ENCODE results near the gene FIGNL1. TPM values are rescaled to one million over a fixed set of nuclear protein-coding genes. Genes with fewer than 3 reads are reported as not detected.

FIGNL1 gene
- total RNA-seq, 1 experiment from 2014 or later, result 42.5 TPM

GRCh38 chr7:50426280-50427045 is 23.7 kb downstream of the FIGNL1 start:
- no peaks in the 10 kb centered on the region for H3K36me3 Mint-ChIP-seq (ENCODE audit: insufficient read depth, unreplicated experiment)
- intact Hi-C loops (cut with micrococcal nuclease; ENCODE audit: unreplicated experiment), result no loop called here
- H3K4me1 Mint-ChIP-seq (ENCODE audit: low read depth, unreplicated experiment), result peaks cover 9% of the 10 kb centered on the region
- H3K9me3 Mint-ChIP-seq (ENCODE audit: low read depth, unreplicated experiment), result no peaks in the 10 kb centered on the region
- CTCF ChIA-PET, result interaction anchor here (0.7 to 1.7 kb wide), 3 partner anchors 10 to 23 kb away, joined by 3 to 6 read pairs (median 4); partner anchors contain the start of gene FIGNL1
- TF ChIP-seq CTCF (IDR thresholded peaks at IDR 0.05; ENCODE audit: unreplicated experiment), result no peak
- no peak for DNase-seq
- H3K4me3 Mint-ChIP-seq (ENCODE audit: low read depth, unreplicated experiment), result no peak overlapping the region
- peaks cover 7% of the 10 kb centered on the region for H3K27me3 Mint-ChIP-seq (ENCODE audit: unreplicated experiment)
- no TSS peak for BruUV-seq (replicated peaks)
- H3K27ac Mint-ChIP-seq (ENCODE audit: unreplicated experiment), result no peak overlapping the region

GRCh38 chr7:50425318-50425717 is 24.8 kb downstream of the FIGNL1 start:
- CTCF ChIA-PET, result interaction anchor here (1.6 kb wide), 1 partner anchor 24 kb away, joined by 6 read pairs; the partner anchor contains the start of gene FIGNL1
- TF ChIP-seq CTCF (IDR thresholded peaks at IDR 0.05; ENCODE audit: unreplicated experiment), result no peak
- intact Hi-C loops (cut with micrococcal nuclease; ENCODE audit: unreplicated experiment), result no loop called here
- Mint-ChIP-seq H3K36me3 (ENCODE audit: insufficient read depth, unreplicated experiment) (no peaks in the 10 kb centered on the region), H3K27me3 (ENCODE audit: unreplicated experiment) (peaks cover 7% of the 10 kb centered on the region), H3K9me3 (ENCODE audit: low read depth, unreplicated experiment) (no peaks in the 10 kb centered on the region), H3K4me3 (ENCODE audit: low read depth, unreplicated experiment) (no peak overlapping the region), H3K4me1 (ENCODE audit: low read depth, unreplicated experiment) (peaks cover 9% of the 10 kb centered on the region), H3K27ac (ENCODE audit: unreplicated experiment) (no peak overlapping the region)
- no TSS peak for BruUV-seq (replicated peaks)
- DNase-seq, result no peak

- H3K4me1 Mint-ChIP-seq (ENCODE audit: low read depth, unreplicated experiment), result peaks cover 9% of the 10 kb centered on the region
- CTCF ChIA-PET, result interaction anchor here (1.3 kb wide), 1 partner anchor 739 kb away, joined by 3 read pairs; no protein-coding TSS in a partner anchor
- peaks cover 7% of the 10 kb centered on the region for H3K27me3 Mint-ChIP-seq (ENCODE audit: unreplicated experiment)
- H3K9me3 Mint-ChIP-seq (ENCODE audit: low read depth, unreplicated experiment), result no peaks in the 10 kb centered on the region
- H3K4me3 Mint-ChIP-seq (ENCODE audit: low read depth, unreplicated experiment), result no peak overlapping the region
- H3K27ac Mint-ChIP-seq (ENCODE audit: unreplicated experiment), result no peak overlapping the region
- no peaks in the 10 kb centered on the region for H3K36me3 Mint-ChIP-seq (ENCODE audit: insufficient read depth, unreplicated experiment)
- no peak for TF ChIP-seq CTCF (IDR thresholded peaks at IDR 0.05; ENCODE audit: unreplicated experiment)
- intact Hi-C loops (cut with micrococcal nuclease; ENCODE audit: unreplicated experiment), result no loop called here
- BruUV-seq (replicated peaks), result no TSS peak
- DNase-seq, result no peak
Measured at GRCh38 chr7:50423860-50424259, 26.3 kb downstream of the FIGNL1 start.

- BruUV-seq (replicated peaks), result no TSS peak
- intact Hi-C loops (cut with micrococcal nuclease; ENCODE audit: unreplicated experiment), result no loop called here
- no peak overlapping the region for H3K27ac Mint-ChIP-seq (ENCODE audit: unreplicated experiment)
Measured at GRCh38 chr7:50422858-50423257, 27.3 kb downstream of the FIGNL1 start.

More at GRCh38 chr7:50422858-50423257, 27.3 kb downstream of the FIGNL1 start:
- no peaks in the 10 kb centered on the region for H3K36me3 Mint-ChIP-seq (ENCODE audit: insufficient read depth, unreplicated experiment)
- peaks cover 9% of the 10 kb centered on the region for H3K4me1 Mint-ChIP-seq (ENCODE audit: low read depth, unreplicated experiment)
- H3K4me3 Mint-ChIP-seq (ENCODE audit: low read depth, unreplicated experiment), result no peak overlapping the region
- TF ChIP-seq CTCF (IDR thresholded peaks at IDR 0.05; ENCODE audit: unreplicated experiment), result no peak
- peaks cover 7% of the 10 kb centered on the region for H3K27me3 Mint-ChIP-seq (ENCODE audit: unreplicated experiment)
- no peaks in the 10 kb centered on the region for H3K9me3 Mint-ChIP-seq (ENCODE audit: low read depth, unreplicated experiment)
- no peak for DNase-seq
- CTCF ChIA-PET, result no interaction called here
